ENCODE measurements around the gene RAP1GAP.

The RAP1GAP gene

GRCh38 chr1:21592086-21592865 is 76.9 kb downstream of the RAP1GAP start:
- no peak for DNase-seq (ENCODE audit: low read depth in 3 of 3)

GRCh38 chr1:21590934-21591333 is 78.2 kb downstream of the RAP1GAP start:
- DNase-seq (ENCODE audit: low read depth in 3 of 3), result no peak

- DNase-seq (ENCODE audit: low read depth in 3 of 3), result no peak
Observed at GRCh38 chr1:21590126-21590880, 78.9 kb downstream of the RAP1GAP start.

- no peak for DNase-seq (ENCODE audit: low read depth in 3 of 3)
Observed at GRCh38 chr1:21589618-21590017, 79.5 kb downstream of the RAP1GAP start.

- DNase-seq (ENCODE audit: low read depth in 3 of 3), result no peak
Observed at GRCh38 chr1:21587602-21587953, 81.6 kb downstream of the RAP1GAP start.

GRCh38 chr1:21586846-21587601 is 82.1 kb downstream of the RAP1GAP start:
- no peak for DNase-seq (ENCODE audit: low read depth in 3 of 3)

GRCh38 chr1:21586222-21586621 is 82.9 kb downstream of the RAP1GAP start:
- no peak for DNase-seq (ENCODE audit: low read depth in 3 of 3)

GRCh38 chr1:21585037-21585436 is 84.1 kb downstream of the RAP1GAP start:
- DNase-seq (ENCODE audit: low read depth in 3 of 3), result no peak

GRCh38 chr1:21584096-21584495 is 85.1 kb downstream of the RAP1GAP start:
- no peak for DNase-seq (ENCODE audit: low read depth in 3 of 3)

GRCh38 chr1:21579791-21580190 is 89.4 kb downstream of the RAP1GAP start:
- no peak for DNase-seq (ENCODE audit: low read depth in 3 of 3)

GRCh38 chr1:21577933-21578332 is 91.2 kb downstream of the RAP1GAP start:
- DNase-seq (ENCODE audit: low read depth in 3 of 3), result no peak

GRCh38 chr1:21577324-21577723 is 91.8 kb downstream of the RAP1GAP start:
- no peak for DNase-seq (ENCODE audit: low read depth in 3 of 3)

- DNase-seq (ENCODE audit: low read depth in 3 of 3), result no peak
Observed at GRCh38 chr1:21576798-21577187, 92.4 kb downstream of the RAP1GAP start.

- DNase-seq (ENCODE audit: low read depth in 3 of 3), result no peak
Observed at GRCh38 chr1:21576031-21576797, 92.9 kb downstream of the RAP1GAP start.

GRCh38 chr1:21575351-21575942 is 93.7 kb downstream of the RAP1GAP start:
- DNase-seq (ENCODE audit: low read depth in 3 of 3), result no peak

- DNase-seq (ENCODE audit: low read depth in 3 of 3), result no peak
Observed at GRCh38 chr1:21574466-21575151, 94.5 kb downstream of the RAP1GAP start.

GRCh38 chr1:21573971-21574465 is 95.1 kb downstream of the RAP1GAP start:
- DNase-seq (ENCODE audit: low read depth in 3 of 3), result peak in 1 of 3 experiments; percentile 45

- DNase-seq (ENCODE audit: low read depth in 3 of 3), result no peak
Observed at GRCh38 chr1:21573475-21573874, 95.7 kb downstream of the RAP1GAP start.

GRCh38 chr1:21572735-21573277 is 96.4 kb downstream of the RAP1GAP start:
- no peak for DNase-seq (ENCODE audit: low read depth in 3 of 3)

- no peak for DNase-seq (ENCODE audit: low read depth in 3 of 3)
Observed at GRCh38 chr1:21572221-21572620, 96.9 kb downstream of the RAP1GAP start.

All from stimulated activated CD4-positive, alpha-beta T cell treated with anti-CD3 and anti-CD28 coated beads, TNF-alpha, amount 100 ng/mL, for 24 hours (primary cell).